ENCODE data around the gene AGBL3. TPM values are rescaled to one million over a fixed set of nuclear protein-coding genes. Genes with fewer than 3 reads are reported as not detected.

AGBL3 gene
- total and polyA plus RNA-seq, 9 of the 15 experiments (the other 6 are each of a cell fraction or from before 2014, with no cell fraction given): 0.54 to 2.9 (median 1.7) TPM

DNA sequence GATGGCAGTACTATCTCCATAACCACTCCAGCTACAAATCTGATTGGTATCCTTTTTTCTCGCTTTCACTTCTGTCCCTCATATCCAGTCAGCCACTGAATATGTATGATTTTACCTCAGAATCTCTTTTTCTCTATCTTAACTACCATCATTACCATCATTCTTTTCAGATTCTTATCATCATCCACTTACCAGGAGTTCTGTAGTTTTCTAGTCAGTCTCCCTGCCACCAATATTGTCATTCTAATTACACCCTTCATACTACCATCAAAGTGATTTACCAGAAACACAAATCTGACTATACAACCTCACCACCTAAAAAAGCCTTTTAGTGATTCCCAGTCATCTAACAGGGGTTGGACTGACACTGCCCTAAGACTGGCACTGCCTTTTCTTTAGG, 96.7 kb downstream of the AGBL3 start:
- TF ChIP-seq ZFP36 (IDR thresholded peaks at IDR 0.05; ENCODE audit: low read depth, low read length, partially characterized antibody) (no peak), TARDBP (IDR thresholded peaks at IDR 0.05) (no peak), TCF7L2 (IDR thresholded peaks at IDR 0.05; ENCODE audit: low read depth, low read length) (no peak), BRF1 (IDR thresholded peaks at IDR 0.05; ENCODE audit: borderline replicate concordance, extremely low read depth, insufficient read length) (no peak), PHB (CRISPR knock-in tag; IDR thresholded peaks at IDR 0.05) (no peak)
- ATAC-seq: no peak

DNA sequence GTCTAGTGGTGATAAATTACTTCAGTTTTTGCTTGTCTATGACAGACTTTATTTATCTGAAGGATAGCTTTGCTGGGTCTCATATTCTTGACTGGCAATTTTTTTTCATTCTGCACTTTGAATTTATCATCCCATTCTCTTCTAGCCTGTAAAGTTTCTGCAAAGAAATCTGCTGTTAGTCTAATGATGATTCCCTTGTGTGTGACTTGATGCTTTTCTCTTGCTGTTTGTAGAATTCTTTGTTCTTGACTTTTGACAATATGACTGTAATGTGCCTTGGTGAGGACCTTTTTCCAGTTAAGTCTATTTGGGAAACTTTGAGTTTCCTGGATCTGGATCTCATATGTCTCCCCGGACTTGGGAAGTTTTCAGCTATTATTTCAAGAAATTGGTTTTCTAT, 102.3 kb downstream of the AGBL3 start:
- Histone ChIP-seq H4K20me1 (replicated peaks; ENCODE audit: control insufficient read depth, insufficient read depth, low read length) (no peaks in the 10 kb centered on the region), H3K27me3 (ENCODE audit: control insufficient read depth in 2 of 2, insufficient read depth in 2 of 2, low read length in 2 of 2) (no peaks in the 10 kb centered on the region), H3K4me2 (ENCODE audit: insufficient read depth, low read length) (no peak overlapping the region), H3K36me3 (ENCODE audit: control insufficient read depth, insufficient read depth, low read length) (no peaks in the 10 kb centered on the region), H3K4me1 (replicated peaks in 1 of 2; ENCODE audit: control insufficient read depth in 2 of 2, insufficient read depth in 2 of 2, low read length in 2 of 2) (no peaks in the 10 kb centered on the region), H3K9ac (ENCODE audit: insufficient read depth in 1 of 2, low read depth in 2 of 2, low read length in 2 of 2) (no peak overlapping the region), H2AFZ (ENCODE audit: low read depth, low read length) (no peak overlapping the region), H3K79me2 (ENCODE audit: control insufficient read depth, insufficient read depth, low read length) (no peaks in the 10 kb centered on the region), H3K9me1 (ENCODE audit: control insufficient read depth, insufficient read depth, low read length) (no peaks in the 10 kb centered on the region), H3K4me3 (no peak overlapping the region), H3K9me3 (replicated peaks; ENCODE audit: control insufficient read depth, insufficient read depth, low read depth, low read length) (no peaks in the 10 kb centered on the region), H3K27ac (ENCODE audit: extremely low read depth, low read depth, low read length) (no peak overlapping the region)
- DNase-seq (ENCODE audit: extremely low read depth in 1 of 4, low spot score in 3 of 4) (no peak), ATAC-seq (no peak), FAIRE-seq (no peak)
- intact Hi-C loops (cut with micrococcal nuclease) (no loop called here), in situ Hi-C loops (cut with MboI) (no loop called here)
- no TSS peak for BruUV-seq (replicated peaks)
- 0% methylated on average over 1 of the region's 1 CpG for WGBS (ENCODE audit: insufficient coverage, low coverage, missing lambda C conversion rate)
- POLR2A ChIA-PET: no interaction called here
- CTCF ChIA-PET (ENCODE audit: low intra/inter-chr PET ratio): no interaction called here
- TF ChIP-seq, protein P1, sequence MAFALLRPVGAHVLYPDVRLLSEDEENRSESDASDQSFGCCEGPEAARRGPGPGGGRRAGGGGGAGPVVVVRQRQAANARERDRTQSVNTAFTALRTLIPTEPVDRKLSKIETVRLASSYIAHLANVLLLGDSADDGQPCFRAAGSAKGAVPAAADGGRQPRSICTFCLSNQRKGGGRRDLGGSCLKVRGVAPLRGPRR (CRISPR knock-in tag; IDR thresholded peaks at IDR 0.05): no peak
- TF ChIP-seq CEBPB (tag; IDR thresholded peaks at IDR 0.05) (no peak), SAFB2 (IDR thresholded peaks at IDR 0.05; ENCODE audit: borderline replicate concordance, low read depth, low read length, severe bottlenecking) (no peak)
- TF ChIP-seq, protein P2, sequence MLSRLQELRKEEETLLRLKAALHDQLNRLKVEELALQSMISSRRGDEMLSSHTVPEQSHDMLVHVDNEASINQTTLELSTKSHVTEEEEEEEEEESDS (CRISPR knock-in tag; IDR thresholded peaks at IDR 0.05): no peak
- TF ChIP-seq, protein P3, sequence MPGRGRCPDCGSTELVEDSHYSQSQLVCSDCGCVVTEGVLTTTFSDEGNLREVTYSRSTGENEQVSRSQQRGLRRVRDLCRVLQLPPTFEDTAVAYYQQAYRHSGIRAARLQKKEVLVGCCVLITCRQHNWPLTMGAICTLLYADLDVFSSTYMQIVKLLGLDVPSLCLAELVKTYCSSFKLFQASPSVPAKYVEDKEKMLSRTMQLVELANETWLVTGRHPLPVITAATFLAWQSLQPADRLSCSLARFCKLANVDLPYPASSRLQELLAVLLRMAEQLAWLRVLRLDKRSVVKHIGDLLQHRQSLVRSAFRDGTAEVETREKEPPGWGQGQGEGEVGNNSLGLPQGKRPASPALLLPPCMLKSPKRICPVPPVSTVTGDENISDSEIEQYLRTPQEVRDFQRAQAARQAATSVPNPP (IDR thresholded peaks at IDR 0.05; ENCODE audit: borderline replicate concordance, insufficient read depth, insufficient read length): no peak
- TF ChIP-seq, protein P4, sequence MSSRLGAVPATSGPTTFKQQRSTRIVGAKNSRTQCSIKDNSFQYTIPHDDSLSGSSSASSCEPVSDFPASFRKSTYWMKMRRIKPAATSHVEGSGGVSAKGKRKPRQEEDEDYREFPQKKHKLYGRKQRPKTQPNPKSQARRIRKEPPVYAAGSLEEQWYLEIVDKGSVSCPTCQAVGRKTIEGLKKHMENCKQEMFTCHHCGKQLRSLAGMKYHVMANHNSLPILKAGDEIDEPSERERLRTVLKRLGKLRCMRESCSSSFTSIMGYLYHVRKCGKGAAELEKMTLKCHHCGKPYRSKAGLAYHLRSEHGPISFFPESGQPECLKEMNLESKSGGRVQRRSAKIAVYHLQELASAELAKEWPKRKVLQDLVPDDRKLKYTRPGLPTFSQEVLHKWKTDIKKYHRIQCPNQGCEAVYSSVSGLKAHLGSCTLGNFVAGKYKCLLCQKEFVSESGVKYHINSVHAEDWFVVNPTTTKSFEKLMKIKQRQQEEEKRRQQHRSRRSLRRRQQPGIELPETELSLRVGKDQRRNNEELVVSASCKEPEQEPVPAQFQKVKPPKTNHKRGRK (tag; IDR thresholded peaks at IDR 0.05): no peak

More for the DNA sequence above, 96.7 kb downstream of the AGBL3 start:
- H3K4me1 ChIP-seq (replicated peaks in 1 of 2; ENCODE audit: control insufficient read depth in 2 of 2, insufficient read depth in 2 of 2, low read length in 2 of 2): no peaks in the 10 kb centered on the region
- no peak overlapping the region for H3K4me2 ChIP-seq (ENCODE audit: insufficient read depth, low read length)
- no peak overlapping the region for H3K27ac ChIP-seq (ENCODE audit: extremely low read depth, low read depth, low read length)
- in situ Hi-C loops (cut with MboI): no loop called here
- H3K9me1 ChIP-seq (ENCODE audit: control insufficient read depth, insufficient read depth, low read length): no peaks in the 10 kb centered on the region
- FAIRE-seq (no peak), DNase-seq (ENCODE audit: extremely low read depth in 1 of 4, low spot score in 3 of 4) (no peak)
- no peaks in the 10 kb centered on the region for H3K36me3 ChIP-seq (ENCODE audit: control insufficient read depth, insufficient read depth, low read length)
- BruUV-seq (replicated peaks): no TSS peak
- H3K9ac ChIP-seq (ENCODE audit: insufficient read depth in 1 of 2, low read depth in 2 of 2, low read length in 2 of 2): no peak overlapping the region
- H3K27me3 ChIP-seq (ENCODE audit: control insufficient read depth in 2 of 2, insufficient read depth in 2 of 2, low read length in 2 of 2): no peaks in the 10 kb centered on the region
- no peaks in the 10 kb centered on the region for H3K79me2 ChIP-seq (ENCODE audit: control insufficient read depth, insufficient read depth, low read length)
- ChIA-PET POLR2A (interaction anchor here (0.6 kb wide), 1 partner anchor 46 kb away, joined by 3 read pairs; no protein-coding TSS in a partner anchor), CTCF (ENCODE audit: low intra/inter-chr PET ratio) (no interaction called here)
- intact Hi-C loops (cut with micrococcal nuclease): no loop called here
- no peak overlapping the region for H3K4me3 ChIP-seq
- H3K9me3 ChIP-seq (replicated peaks; ENCODE audit: control insufficient read depth, insufficient read depth, low read depth, low read length): no peaks in the 10 kb centered on the region
- H2AFZ ChIP-seq (ENCODE audit: low read depth, low read length): no peak overlapping the region
- 0% methylated on average over 1 of the region's 1 CpG for WGBS (ENCODE audit: insufficient coverage, low coverage, missing lambda C conversion rate)
- no peaks in the 10 kb centered on the region for H4K20me1 ChIP-seq (replicated peaks; ENCODE audit: control insufficient read depth, insufficient read depth, low read length)
